ENCODE measurements around the gene CATSPER1. TPM values are rescaled to one million over a fixed set of nuclear protein-coding genes. Genes with fewer than 3 reads are reported as not detected.

The CATSPER1 gene
- total and polyA plus RNA-seq, 12 donors = 0.17 to 1.1 TPM; not detected in 10

DNA sequence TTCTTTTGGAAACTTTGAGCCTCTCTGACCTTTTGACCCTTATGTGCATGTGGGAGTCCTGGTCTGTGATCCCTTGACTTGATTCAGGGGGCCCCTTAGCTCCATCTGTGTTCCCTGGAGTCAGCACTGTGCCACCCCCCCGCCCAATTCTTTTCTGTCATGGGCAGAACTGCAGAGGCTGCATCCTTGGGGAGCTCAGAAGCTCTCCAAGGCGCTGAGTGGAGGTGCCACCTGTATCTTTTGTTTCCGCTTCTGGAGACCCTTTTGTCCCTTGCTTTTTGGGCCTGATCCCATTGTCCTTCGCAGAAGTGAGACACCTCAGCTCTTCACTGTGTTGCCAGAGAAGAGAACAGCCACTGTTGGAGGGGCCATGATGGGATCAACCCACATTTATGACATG lies 41.4 kb upstream of the CATSPER1 start:
- DNase-seq (no peak), ATAC-seq (no peak)
- Histone ChIP-seq H3K36me3 (peaks cover 0 to 70% (median 49%) of the 10 kb centered on the region in 9 donors), H3K4me3 (no peak overlapping the region), H3K27me3 (no peaks in the 10 kb centered on the region), H3K9me3 (peaks cover 0 to 3% (median 0%) of the 10 kb centered on the region in 11 donors), H3K4me1 (peaks cover 12 to 55% (median 35%) of the 10 kb centered on the region in 9 donors), H3K27ac (peak overlapping the region in 9 of 10 donors; percentile 96 to 100 (median 99))
- intact Hi-C loops (cut with DNase I) = loop anchor here in 4 of 10 donors (2.0 to 5.0 kb wide), 2 partner anchors 15 to 65 kb away; partner anchors contain the start of gene SF3B2 (in 1 of the 4)
- WGBS, 2 donors = 87 to 91% methylated on average over 4 of the region's 4 CpGs
- TF ChIP-seq CTCF (IDR thresholded peaks at IDR 0.05) = no peak

DNA sequence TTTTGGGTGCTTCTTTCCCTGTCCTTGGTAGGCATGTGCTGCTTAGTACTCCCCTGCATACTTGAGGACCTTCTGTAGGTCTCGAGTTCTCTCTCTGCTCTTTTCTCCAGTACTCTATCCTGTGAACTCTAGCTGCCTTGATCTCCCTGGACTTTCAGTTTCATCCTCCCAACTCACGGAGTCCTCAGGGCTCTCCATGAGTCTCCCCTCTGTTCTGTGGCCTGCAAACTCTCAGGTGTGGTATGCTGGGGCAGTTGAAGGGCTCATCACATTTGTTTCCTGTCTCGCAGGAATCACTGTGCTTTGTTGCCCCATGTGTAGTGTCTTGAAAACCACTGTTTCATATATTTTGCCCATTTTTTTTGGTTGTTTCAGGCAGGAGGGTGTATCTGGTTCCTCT lies 40.5 kb upstream of the CATSPER1 start:
- H3K4me3 ChIP-seq = no peak overlapping the region
- no peaks in the 10 kb centered on the region for H3K27me3 ChIP-seq
- intact Hi-C loops (cut with DNase I) = loop anchor here in 4 of 10 donors (5.0 kb wide), 1 partner anchor 66 kb away; no protein-coding TSS in a partner anchor
- WGBS, 2 donors = 82 to 83% methylated on average over 3 of the region's 3 CpGs
- peaks cover 0 to 74% (median 57%) of the 10 kb centered on the region in 9 donors for H3K36me3 ChIP-seq
- DNase-seq (no peak), ATAC-seq (no peak)
- peak overlapping the region in 2 of 10 donors; percentile 5 to 99 for H3K27ac ChIP-seq
- H3K4me1 ChIP-seq = peaks cover 12 to 46% (median 28%) of the 10 kb centered on the region in 9 donors
- no peak for TF ChIP-seq CTCF (IDR thresholded peaks at IDR 0.05)
- peaks cover 0 to 3% (median 0%) of the 10 kb centered on the region in 11 donors for H3K9me3 ChIP-seq

- Histone ChIP-seq H3K4me3 (no peak overlapping the region), H3K9me3 (peaks cover 0 to 3% (median 0%) of the 10 kb centered on the region in 11 donors), H3K27me3 (no peaks in the 10 kb centered on the region), H3K4me1 (peaks cover 12 to 35% (median 18%) of the 10 kb centered on the region in 9 donors), H3K27ac (no peak overlapping the region), H3K36me3 (peaks cover 0 to 96% (median 78%) of the 10 kb centered on the region in 9 donors)
- WGBS, 2 donors = 95 to 98% methylated on average over 1 of the region's 1 CpG
- intact Hi-C loops (cut with DNase I) = no loop called here
- no peak for ATAC-seq
- no peak for DNase-seq
- no peak for TF ChIP-seq CTCF (IDR thresholded peaks at IDR 0.05)
These were observed 38.3 kb upstream of the CATSPER1 start for GRCh38 chr11:66064571-66064970.

DNA sequence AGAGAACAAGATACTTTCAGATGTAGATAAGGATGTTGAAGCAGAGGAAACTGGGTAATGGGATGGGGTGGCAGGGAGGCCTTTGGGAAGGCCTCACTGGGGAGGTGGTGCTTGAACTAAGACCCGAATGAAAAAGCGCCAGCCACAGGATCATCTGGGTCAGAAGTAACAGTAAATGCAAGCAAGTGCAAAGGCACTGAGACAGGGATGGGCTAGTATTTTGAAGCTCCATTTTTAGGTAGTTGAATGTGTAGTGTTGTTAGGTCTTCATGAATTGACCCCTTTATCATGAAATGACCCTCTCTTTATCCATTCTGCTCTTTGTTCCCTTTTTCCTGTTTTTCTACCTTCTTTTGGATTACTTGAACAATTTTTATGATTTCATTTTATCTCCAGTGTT lies 37.6 kb upstream of the CATSPER1 start:
- Histone ChIP-seq H3K27me3 (no peaks in the 10 kb centered on the region), H3K4me1 (peaks cover 8 to 29% (median 12%) of the 10 kb centered on the region in 9 donors), H3K9me3 (peaks cover 0 to 3% (median 0%) of the 10 kb centered on the region in 11 donors), H3K27ac (no peak overlapping the region), H3K36me3 (peaks cover 6 to 100% (median 84%) of the 10 kb centered on the region in 9 donors), H3K4me3 (no peak overlapping the region)
- intact Hi-C loops (cut with DNase I) = no loop called here
- TF ChIP-seq CTCF (IDR thresholded peaks at IDR 0.05) = no peak
- no peak for ATAC-seq
- WGBS, 2 donors = 96 to 97% methylated on average over 2 of the region's 2 CpGs
- no peak for DNase-seq

Data from heart right ventricle (tissue), 16 donors.